IMR-90 (cell line): Measurements from ENCODE around the gene PIAS3. TPM values are rescaled to one million over a fixed set of nuclear protein-coding genes. Genes with fewer than 3 reads are reported as not detected.

Experiments
- ATAC-seq: fragments of 200-7000 bp; cut with Tn5 transposase; 2 replicates; pipeline ENCODE4 v1.9.1; 2020; ENCODE audit warnings: low read depth, mild to moderate bottlenecking, moderate library complexity
- BruUV-seq: library from RNA; stranded (reverse); fragments of 400-500 nt; replicated peaks from 2 replicates; lab custom pipeline; 2021; lab: Mats Ljungman, UMichigan
- CTCF ChIA-PET: fragments of 300-600 bp; formaldehyde crosslinking; extraction: SDS; loops from one replicate; lab custom pipeline; 2021; ENCODE audit warnings: antibody characterized with exemption; lab: Yijun Ruan, JAX
- POLR2A ChIA-PET: fragments of 300-600 bp; sonication (Branson Sonifier 250); formaldehyde crosslinking; loops from one replicate; lab custom pipeline; 2022; ENCODE audit warnings: antibody characterized with exemption; ENCODE audit not compliant: unreplicated experiment; lab: Charles Lee
- DNase-seq: peaks from one replicate; pipeline ENCODE4 v3.0.0; 2013
- H2AFZ ChIP-seq: replicated peaks from 2 replicates; pipeline ENCODE3; 2013; ENCODE audit warnings: low read length, mild to moderate bottlenecking; ENCODE audit not compliant: poor library complexity
- H2AK5ac ChIP-seq: 2 replicates; pipeline ENCODE4 v1.6.1; 2013; ENCODE audit warnings: low read depth, low read length, inconsistent platforms
- H2AK9ac ChIP-seq: replicated peaks from 2 replicates; pipeline ENCODE3; 2013; ENCODE audit warnings: mild to moderate bottlenecking, low read depth, low read length, moderate library complexity; ENCODE audit not compliant: poor library complexity
- H2BK120ac ChIP-seq: 2 replicates; pipeline ENCODE4 v1.6.1; 2013; ENCODE audit warnings: low read depth, low read length, inconsistent platforms
- H2BK15ac ChIP-seq: 3 replicates; pipeline ENCODE4 v1.6.1; 2013; ENCODE audit warnings: low read depth, low read length, inconsistent platforms
- H2BK20ac ChIP-seq: 2 replicates; pipeline ENCODE4 v1.6.1; 2013; ENCODE audit warnings: low read depth, mild to moderate bottlenecking, inconsistent platforms, low read length, moderate library complexity
- H2BK5ac ChIP-seq: 2 replicates; pipeline ENCODE4 v1.6.1; 2013; ENCODE audit warnings: mild to moderate bottlenecking, low read depth, low read length, inconsistent platforms; ENCODE audit not compliant: poor library complexity, severe bottlenecking
- H3K14ac ChIP-seq: replicated peaks from 2 replicates; pipeline ENCODE4 v1.6.1; 2013; ENCODE audit warnings: low read depth, low read length, inconsistent platforms
- H3K18ac ChIP-seq: 2 replicates; pipeline ENCODE4 v1.6.1; 2013; ENCODE audit warnings: low read depth, low read length, control low read depth
- H3K23ac ChIP-seq: 2 replicates; pipeline ENCODE4 v1.6.1; 2013; ENCODE audit warnings: low read depth, low read length, inconsistent platforms
- H3K27ac ChIP-seq: 2 replicates; pipeline ENCODE4 v1.5.1; 2013; ENCODE audit warnings: mild to moderate bottlenecking, control low read depth, low read length; ENCODE audit not compliant: insufficient read depth
- H3K27me3 ChIP-seq: 2 replicates; pipeline ENCODE4 v1.6.1; 2013; ENCODE audit warnings: low read length; ENCODE audit not compliant: control insufficient read depth, insufficient read depth
- H3K36me3 ChIP-seq: 2 replicates; pipeline ENCODE4 v1.6.1; 2013; ENCODE audit warnings: low read length, mixed read lengths; ENCODE audit not compliant: control insufficient read depth, insufficient read depth
- H3K4ac ChIP-seq: 2 replicates; pipeline ENCODE4 v1.6.1; 2013; ENCODE audit warnings: low read depth, low read length, inconsistent platforms
- H3K4me1 ChIP-seq: 2 replicates; pipeline ENCODE4 v1.6.1; 2013; ENCODE audit warnings: low read length, mixed read lengths; ENCODE audit not compliant: control insufficient read depth, insufficient read depth
- H3K4me2 ChIP-seq: 2 replicates; pipeline ENCODE4 v1.6.1; 2013; ENCODE audit warnings: low read depth, mild to moderate bottlenecking, control low read depth, low read length, moderate library complexity
- H3K4me3 ChIP-seq: 2 replicates; pipeline ENCODE4 v1.5.1; 2013; ENCODE audit warnings: low read depth, mild to moderate bottlenecking, control low read depth, low read length, moderate library complexity; ENCODE audit not compliant: insufficient read depth
- H3K56ac ChIP-seq: 2 replicates; pipeline ENCODE4 v1.6.1; 2013; ENCODE audit warnings: low read length, inconsistent platforms; ENCODE audit not compliant: insufficient read depth; ENCODE audit errors: extremely low read depth
- H3K79me1 ChIP-seq, 2 experiments: 2 replicates each; pipeline ENCODE4 v1.6.1; 2013; ENCODE audit warnings: low read length in 2 of 2, inconsistent platforms in 1 of 2, low read depth in 1 of 2
- H3K9ac ChIP-seq: 2 replicates; pipeline ENCODE4 v1.6.1; 2013; ENCODE audit warnings: low read depth, low read length, control low read depth
- H3K9me1 ChIP-seq: 2 replicates; pipeline ENCODE4 v1.6.1; 2013; ENCODE audit warnings: low read length, inconsistent platforms; ENCODE audit not compliant: insufficient read depth
- H3K9me3 ChIP-seq: 2 replicates; pipeline ENCODE4 v1.6.1; 2013; ENCODE audit warnings: low read length; ENCODE audit not compliant: control insufficient read depth, insufficient read depth
- H4K20me1 ChIP-seq: 2 replicates; pipeline ENCODE4 v1.6.1; 2013; ENCODE audit warnings: low read length, inconsistent platforms; ENCODE audit not compliant: insufficient read depth
- H4K5ac ChIP-seq: 2 replicates; pipeline ENCODE4 v1.6.1; 2013; ENCODE audit warnings: mild to moderate bottlenecking, low read depth, low read length, control low read depth
- H4K8ac ChIP-seq, 2 experiments: 2 replicates each; pipeline ENCODE4 v1.6.1; 2013; ENCODE audit warnings: low read depth in 2 of 2, low read length in 2 of 2, control low read depth in 1 of 2, inconsistent platforms in 1 of 2
- H4K91ac ChIP-seq: 2 replicates; pipeline ENCODE4 v1.6.1; 2013; ENCODE audit warnings: low read depth, low read length, inconsistent platforms; ENCODE audit not compliant: insufficient read depth
- FOS ChIP-seq: fragments of 150-350 bp; IDR thresholded peaks from 2 replicates; pipeline ENCODE4 v1.6.1; 2016; ENCODE audit warnings: low read depth, low read length
- MXI1 ChIP-seq: IDR thresholded peaks from 2 replicates; pipeline ENCODE4 v1.6.1; 2012; ENCODE audit warnings: low read depth, mild to moderate bottlenecking, low read length, moderate library complexity, borderline replicate concordance
- POLR2A ChIP-seq: IDR thresholded peaks from 2 replicates; pipeline ENCODE4 v1.6.1; 2012; ENCODE audit warnings: mild to moderate bottlenecking, low read depth, low read length
- RAD21 ChIP-seq: IDR thresholded peaks from 2 replicates; pipeline ENCODE4 v1.6.1; 2012; ENCODE audit warnings: low read length, improper control_type of control experiment
- WGBS, 2 experiments: methylation state at CpG; one replicate each; pipeline versions ENCODE4 v1.1.5 to v1.1.7; 2013; ENCODE audit warnings: missing lambda C conversion rate in 2 of 2; ENCODE audit not compliant: insufficient read length in 1 of 2; ENCODE audit errors: extremely low coverage in 2 of 2; 5-methylcytosine and 5-hydroxymethylcytosine counted together
- dilution Hi-C: fragments of 300-500 bp; cut with HindIII; formaldehyde crosslinking; loops from one replicate; pipeline ENCODE4 v1.14.3; 2018; ENCODE audit warnings: low sequenced_read_pairs; ENCODE audit not compliant: unreplicated experiment
- in situ Hi-C: fragments of 300-500 bp; cut with MboI; formaldehyde crosslinking; loops from 3 replicates; pipeline ENCODE4 v1.14.3; 2019; ENCODE audit warnings: low sequenced_read_pairs, inconsistent platforms, mixed read lengths
- intact Hi-C: fragments of 100-400 bp; cut with micrococcal nuclease; formaldehyde crosslinking; loops from 2 replicates; pipeline ENCODE4 v1.10.0; 2022
- polyA plus RNA-seq, 3 experiments: library from polyadenylated mRNA; depleted of rRNA; stranded (reverse); fragments of >200 nt; gene quantifications; 2 replicates each; pipeline ENCODE4 v1.2.3, GENCODE V29; 2012; ENCODE audit warnings: low replicate concordance in 1 of 3
- total RNA-seq: library from RNA; depleted of rRNA; stranded (reverse); fragments of >200 nt; gene quantifications from 2 replicates; pipeline ENCODE4 v1.2.3, GENCODE V29; 2012

PIAS3 gene
- total and polyA plus RNA-seq, 2 of the 4 experiments (the other 2 are of a cell fraction), result 11.1 to 53.7 TPM

GRCh38 chr1:145906954-145907753, 48.3 kb upstream of the PIAS3 start:
- no TSS peak for BruUV-seq
- H4K5ac ChIP-seq, result peak overlapping the region; percentile 7; the same call in 1 of the 2 replicates
- H3K9me1 ChIP-seq, result peaks cover 17% of the 10 kb centered on the region
- H3K4me2 ChIP-seq, result no peak overlapping the region
- no peak overlapping the region for H3K56ac ChIP-seq
- dilution Hi-C loops (no loop called here), intact Hi-C loops (no loop called here), in situ Hi-C loops (no loop called here)
- no peaks in the 10 kb centered on the region for H4K20me1 ChIP-seq
- peaks cover 6% of the 10 kb centered on the region for H3K36me3 ChIP-seq
- CTCF ChIA-PET, result no interaction called here
- H3K27me3 ChIP-seq, result no peaks in the 10 kb centered on the region
- peak overlapping the region; percentile 82 for H2AK9ac ChIP-seq
- peak overlapping the region; percentile 24; the same call in 1 of the 3 replicates for H2BK15ac ChIP-seq
- no peak overlapping the region; the same call in 1 of the 2 replicates for H4K91ac ChIP-seq
- H2BK5ac ChIP-seq, result no peak overlapping the region
- no peak overlapping the region for H3K18ac ChIP-seq
- 96% methylated on average over 4 of the region's 10 CpGs; no CpG with 5 or more reads in 1 of the 2 experiments for WGBS, 2 experiments
- H3K4me3 ChIP-seq, result no peak overlapping the region
- TF ChIP-seq FOS (no peak), POLR2A (no peak), RAD21 (no peak), MXI1 (no peak)
- no peaks in the 10 kb centered on the region for H3K9me3 ChIP-seq
- peak overlapping the region; percentile 40; the same call in 1 of the 2 replicates for H3K4ac ChIP-seq
- no peak overlapping the region for H3K27ac ChIP-seq
- no peak overlapping the region for H3K23ac ChIP-seq
- peak overlapping the region; percentile 74 for H2AFZ ChIP-seq
- peak overlapping the region; percentile 67 for H2BK20ac ChIP-seq
- ATAC-seq (no peak), DNase-seq (peak; percentile 30)
- peaks cover 7% of the 10 kb centered on the region for H3K4me1 ChIP-seq
- POLR2A ChIA-PET, result interaction anchor here (0.5 kb wide), 1 partner anchor 13 kb away, joined by 5 read pairs; no protein-coding TSS in a partner anchor
- H2AK5ac ChIP-seq, result peak overlapping the region; percentile 56
- H3K9ac ChIP-seq, result no peak overlapping the region
- H4K8ac ChIP-seq, result peak overlapping the region; percentile 2 to 59; a peak in 1 of 4 replicates
- peak overlapping the region; percentile 54; the same call in 1 of the 2 replicates for H3K14ac ChIP-seq
- peaks cover 0 to 12% of the 10 kb centered on the region in 2 experiments; a peak in 2 of 4 replicates for H3K79me1 ChIP-seq
- H2BK120ac ChIP-seq, result no peak overlapping the region; the same call in 1 of the 2 replicates
